ENCODE data around the gene NF1. TPM values are rescaled to one million over a fixed set of nuclear protein-coding genes. Genes with fewer than 3 reads are reported as not detected.

Gene NF1
- total RNA-seq, 1 experiment from 2014 or later: 35.4 TPM

- Mint-ChIP-seq H3K4me3 (no peak overlapping the region), H3K9me3 (no peaks in the 10 kb centered on the region), H3K27ac (no peak overlapping the region), H3K4me1 (peaks cover 11% of the 10 kb centered on the region), H3K27me3 (ENCODE audit: low read depth) (no peaks in the 10 kb centered on the region), H3K36me3 (0 out of 2 replicates have a peak, but pooled peaks cover 4% of the 10 kb centered on the region)
- ATAC-seq (no peak), DNase-seq (ENCODE audit: low spot score) (no peak)
- CTCF ChIA-PET: interaction anchor here (1.8 kb wide), 1 partner anchor 13 kb away, joined by 7 read pairs; no protein-coding TSS in a partner anchor
- POLR2A ChIA-PET: no interaction called here
- no peak for TF ChIP-seq CREB1 (CRISPR knock-in tag; IDR thresholded peaks at IDR 0.05)
- TF ChIP-seq CREM (CRISPR knock-in tag; IDR thresholded peaks at IDR 0.05): no peak
- no peak for TF ChIP-seq OVOL2 (CRISPR knock-in tag; IDR thresholded peaks at IDR 0.05; ENCODE audit: borderline replicate concordance)
- no peak for TF ChIP-seq PRDM15 (CRISPR knock-in tag; IDR thresholded peaks at IDR 0.05)
- no peak for TF ChIP-seq FOXP1 (CRISPR knock-in tag; IDR thresholded peaks at IDR 0.05; ENCODE audit: borderline replicate concordance)
- no peak for TF ChIP-seq ETV6 (CRISPR knock-in tag; IDR thresholded peaks at IDR 0.05)
- no peak for TF ChIP-seq NR2C2 (CRISPR knock-in tag; IDR thresholded peaks at IDR 0.05)
- no peak for TF ChIP-seq PRRX2 (CRISPR knock-in tag; IDR thresholded peaks at IDR 0.05)
- no peak for TF ChIP-seq GRHL2 (CRISPR knock-in tag; IDR thresholded peaks at IDR 0.05; ENCODE audit: insufficient replicate concordance, severe bottlenecking)
Measured at GRCh38 chr17:31252741-31253140, 158.0 kb downstream of the NF1 start.

- TF ChIP-seq PRRX2 (CRISPR knock-in tag; IDR thresholded peaks at IDR 0.05) (no peak), ZNF219 (CRISPR knock-in tag; IDR thresholded peaks at IDR 0.05; ENCODE audit: borderline replicate concordance) (no peak), TEAD4 (CRISPR knock-in tag; IDR thresholded peaks at IDR 0.05) (no peak), AR (CRISPR knock-in tag; IDR thresholded peaks at IDR 0.05) (no peak)
- Mint-ChIP-seq H3K27ac (no peak overlapping the region), H3K9me3 (no peaks in the 10 kb centered on the region), H3K36me3 (no peaks in the 10 kb centered on the region), H3K4me1 (peaks cover 8% of the 10 kb centered on the region), H3K27me3 (ENCODE audit: low read depth) (no peaks in the 10 kb centered on the region), H3K4me3 (no peak overlapping the region)
- ChIA-PET POLR2A (interaction anchor here (0.7 kb wide), 1 partner anchor 30 kb away, joined by 8 read pairs; no protein-coding TSS in a partner anchor), CTCF (interaction anchor here (1.2 to 2.1 kb wide), 3 partner anchors 17 to 193 kb away, joined by 3 to 7 read pairs (median 4); no protein-coding TSS in a partner anchor)
- DNase-seq (ENCODE audit: low spot score) (no peak), ATAC-seq (no peak)
Measured at GRCh38 chr17:31254654-31255053, 159.9 kb downstream of the NF1 start.

- Mint-ChIP-seq H3K4me3 (no peak overlapping the region), H3K9me3 (no peaks in the 10 kb centered on the region), H3K27me3 (ENCODE audit: low read depth) (no peaks in the 10 kb centered on the region), H3K4me1 (no peaks in the 10 kb centered on the region), H3K36me3 (peaks cover 4% of the 10 kb centered on the region; the same call in 1 of the 2 replicates), H3K27ac (no peak overlapping the region)
- ChIA-PET POLR2A (no interaction called here), CTCF (no interaction called here)
- no peak for DNase-seq (ENCODE audit: low spot score)
- ATAC-seq: no peak
- TF ChIP-seq USF2 (CRISPR knock-in tag; IDR thresholded peaks at IDR 0.05): no peak
- no peak for TF ChIP-seq NFYB (CRISPR knock-in tag; conservative IDR thresholded peaks at IDR 0.05; ENCODE audit: low read depth)
- TF ChIP-seq MXD4 (CRISPR knock-in tag; IDR thresholded peaks at IDR 0.05; ENCODE audit: borderline replicate concordance): no peak
- TF ChIP-seq CTCF (IDR thresholded peaks at IDR 0.05): no peak
- no peak for TF ChIP-seq ZNF416 (CRISPR knock-in tag; IDR thresholded peaks at IDR 0.05)
- no peak for TF ChIP-seq MYBL2 (CRISPR knock-in tag; IDR thresholded peaks at IDR 0.05)
- TF ChIP-seq ATF6 (CRISPR knock-in tag; IDR thresholded peaks at IDR 0.05): no peak
- TF ChIP-seq FOXK1 (CRISPR knock-in tag; IDR thresholded peaks at IDR 0.05): no peak
- no peak for TF ChIP-seq CBFB (CRISPR knock-in tag; IDR thresholded peaks at IDR 0.05; ENCODE audit: low read depth)
Measured at GRCh38 chr17:31256936-31257335, 162.2 kb downstream of the NF1 start.
